Measurements from ENCODE around the gene TLCD5. TPM values are rescaled to one million over a fixed set of nuclear protein-coding genes. Genes with fewer than 3 reads are reported as not detected.

TLCD5 gene
- total RNA-seq, 4 donors from 2014 or later, result 0.27 to 1.0 (median 0.70) TPM

DNA sequence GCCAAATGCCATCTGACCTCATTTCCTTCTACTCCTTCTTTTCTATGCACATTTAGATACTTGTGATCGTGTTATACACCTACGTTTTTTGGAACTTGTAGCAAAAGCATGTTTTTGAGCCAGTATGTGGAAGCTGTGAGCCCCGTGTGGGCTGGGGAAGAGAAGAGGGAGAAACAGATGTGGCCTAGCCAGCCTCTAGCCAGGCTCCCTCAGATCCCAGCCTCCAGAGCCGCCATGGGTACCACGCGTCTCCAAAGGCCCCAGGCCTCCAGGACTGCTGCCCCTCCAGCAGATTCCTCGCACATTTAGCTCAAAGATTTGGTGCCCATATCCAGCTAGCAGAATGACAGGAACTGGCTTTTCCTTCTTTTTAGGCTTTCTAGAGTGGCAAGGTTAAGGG, 17.0 kb upstream of the TLCD5 start:
- no peaks in the 10 kb centered on the region for H3K27me3 ChIP-seq
- DNase-seq, result no peak
- no peak overlapping the region for H3K4me3 ChIP-seq
- no peaks in the 10 kb centered on the region for H3K9me3 ChIP-seq
- TF ChIP-seq, protein P1, sequence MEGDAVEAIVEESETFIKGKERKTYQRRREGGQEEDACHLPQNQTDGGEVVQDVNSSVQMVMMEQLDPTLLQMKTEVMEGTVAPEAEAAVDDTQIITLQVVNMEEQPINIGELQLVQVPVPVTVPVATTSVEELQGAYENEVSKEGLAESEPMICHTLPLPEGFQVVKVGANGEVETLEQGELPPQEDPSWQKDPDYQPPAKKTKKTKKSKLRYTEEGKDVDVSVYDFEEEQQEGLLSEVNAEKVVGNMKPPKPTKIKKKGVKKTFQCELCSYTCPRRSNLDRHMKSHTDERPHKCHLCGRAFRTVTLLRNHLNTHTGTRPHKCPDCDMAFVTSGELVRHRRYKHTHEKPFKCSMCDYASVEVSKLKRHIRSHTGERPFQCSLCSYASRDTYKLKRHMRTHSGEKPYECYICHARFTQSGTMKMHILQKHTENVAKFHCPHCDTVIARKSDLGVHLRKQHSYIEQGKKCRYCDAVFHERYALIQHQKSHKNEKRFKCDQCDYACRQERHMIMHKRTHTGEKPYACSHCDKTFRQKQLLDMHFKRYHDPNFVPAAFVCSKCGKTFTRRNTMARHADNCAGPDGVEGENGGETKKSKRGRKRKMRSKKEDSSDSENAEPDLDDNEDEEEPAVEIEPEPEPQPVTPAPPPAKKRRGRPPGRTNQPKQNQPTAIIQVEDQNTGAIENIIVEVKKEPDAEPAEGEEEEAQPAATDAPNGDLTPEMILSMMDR (IDR thresholded peaks at IDR 0.05 in 4 of 5, conservative IDR thresholded peaks at IDR 0.05 in 1 of 5), result no peak
- no peak for TF ChIP-seq POLR2A (IDR thresholded peaks at IDR 0.05)
- in situ Hi-C loops (cut with MboI; ENCODE audit: low sequenced_read_pairs in 4 of 4) (loop anchor here in 2 of 4 donors (5.0 to 10.0 kb wide), 2 partner anchors 131 to 133 kb away; no protein-coding TSS in a partner anchor), intact Hi-C loops (cut with DNase I; ENCODE audit: low total_unique reads) (no loop called here)
- no peaks in the 10 kb centered on the region for H3K4me1 ChIP-seq
- no peaks in the 10 kb centered on the region for H3K36me3 ChIP-seq
- no peak overlapping the region for H3K27ac ChIP-seq
- ATAC-seq, result no peak

- H3K27ac ChIP-seq, result no peak overlapping the region
- no peaks in the 10 kb centered on the region for H3K36me3 ChIP-seq
- no peak for ATAC-seq
- H3K4me1 ChIP-seq, result no peaks in the 10 kb centered on the region
- H3K27me3 ChIP-seq, result no peaks in the 10 kb centered on the region
- DNase-seq, result no peak
- intact Hi-C loops (cut with DNase I; ENCODE audit: low total_unique reads) (no loop called here), in situ Hi-C loops (cut with MboI; ENCODE audit: low sequenced_read_pairs in 4 of 4) (no loop called here)
- TF ChIP-seq POLR2A (IDR thresholded peaks at IDR 0.05), result no peak
- TF ChIP-seq, protein P1 (IDR thresholded peaks at IDR 0.05 in 4 of 5, conservative IDR thresholded peaks at IDR 0.05 in 1 of 5), result no peak
- no peaks in the 10 kb centered on the region for H3K9me3 ChIP-seq
- no peak overlapping the region for H3K4me3 ChIP-seq
These were observed 14.2 kb upstream of the TLCD5 start for GRCh38 chr11:120310870-120311269.

GRCh38 chr11:120314861-120315260, 10.2 kb upstream of the TLCD5 start:
- intact Hi-C loops (cut with DNase I; ENCODE audit: low total_unique reads), result no loop called here
- no peaks in the 10 kb centered on the region for H3K27me3 ChIP-seq
- no peaks in the 10 kb centered on the region for H3K36me3 ChIP-seq
- no peak overlapping the region for H3K4me3 ChIP-seq
- TF ChIP-seq, protein P1 (IDR thresholded peaks at IDR 0.05 in 4 of 5, conservative IDR thresholded peaks at IDR 0.05 in 1 of 5), result no peak
- no peak for TF ChIP-seq POLR2A (IDR thresholded peaks at IDR 0.05)
- DNase-seq (no peak), ATAC-seq (no peak)
- in situ Hi-C loops (cut with MboI; ENCODE audit: low sequenced_read_pairs in 4 of 4), result no loop called here
- H3K27ac ChIP-seq, result no peak overlapping the region
- no peaks in the 10 kb centered on the region for H3K9me3 ChIP-seq
- H3K4me1 ChIP-seq, result no peaks in the 10 kb centered on the region

DNA sequence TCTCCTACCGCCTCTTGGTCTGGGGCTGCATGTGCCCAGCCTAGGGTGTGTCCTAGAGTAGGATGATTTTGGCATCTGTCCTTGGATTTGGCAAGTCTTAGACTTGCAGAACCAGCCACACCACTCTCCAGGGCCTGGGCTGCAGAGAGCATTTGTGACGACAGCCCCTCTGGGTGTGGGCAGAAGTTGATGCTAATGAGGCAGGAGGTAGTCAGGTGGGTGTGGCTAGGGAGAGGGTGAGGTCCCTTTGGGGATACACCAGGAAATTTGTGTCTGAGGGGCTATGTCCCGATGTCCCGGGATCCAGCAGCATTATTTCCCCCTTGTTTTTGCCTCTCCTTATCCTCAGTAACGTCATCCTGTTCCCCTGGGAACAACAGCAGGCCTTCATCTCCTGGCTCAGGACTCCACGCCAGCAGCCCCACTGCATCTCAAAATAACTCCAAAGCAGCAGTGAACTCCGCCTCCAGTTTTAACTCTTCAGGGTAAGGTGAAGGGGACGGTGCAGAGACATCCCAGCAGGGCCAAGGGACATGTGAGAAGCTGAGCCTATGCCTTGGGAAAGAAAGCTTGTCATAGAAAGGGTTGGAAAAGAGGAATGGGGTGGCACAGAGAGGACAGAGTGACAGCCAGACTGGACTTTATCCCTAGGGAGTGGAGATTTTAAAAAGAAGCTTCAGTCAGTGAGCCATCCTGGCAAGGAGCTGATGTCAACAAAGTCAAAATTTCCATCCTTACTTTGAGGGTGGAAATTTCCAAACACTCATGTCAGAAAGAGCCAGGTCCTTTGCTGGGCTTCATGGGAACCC, 8.0 kb upstream of the TLCD5 start:
- no peaks in the 10 kb centered on the region for H3K4me1 ChIP-seq
- H3K9me3 ChIP-seq, result no peaks in the 10 kb centered on the region
- DNase-seq, result peak in 1 of 2 donors; percentile 31
- no peak for TF ChIP-seq POLR2A (IDR thresholded peaks at IDR 0.05)
- TF ChIP-seq, protein P1 (IDR thresholded peaks at IDR 0.05 in 4 of 5, conservative IDR thresholded peaks at IDR 0.05 in 1 of 5), result no peak
- no peaks in the 10 kb centered on the region for H3K27me3 ChIP-seq
- no peaks in the 10 kb centered on the region for H3K36me3 ChIP-seq
- peak overlapping the region; percentile 8 to 75 (median 66) for H3K27ac ChIP-seq
- intact Hi-C loops (cut with DNase I; ENCODE audit: low total_unique reads) (no loop called here), in situ Hi-C loops (cut with MboI; ENCODE audit: low sequenced_read_pairs in 4 of 4) (no loop called here)
- peak; percentile 50 to 65 for ATAC-seq
- H3K4me3 ChIP-seq, result no peak overlapping the region
